HG03342 (cell line): Measurements from ENCODE around the gene SEC23A.
"Not testable (repeated sequence)": the region's sequence is repeated elsewhere in the genome, so short reads cannot be mapped to it uniquely, and the experiment has no call there.

ENCODE experiments used
- ATAC-seq: cut with Tn5 transposase; IDR thresholded peaks from one replicate; pipeline ENCODE4 v1.9.1; 2021; ENCODE audit warnings: mild to moderate bottlenecking, moderate library complexity; ENCODE audit not compliant: unreplicated experiment

Gene SEC23A

GRCh38 chr14:39094515-39094914 lies 8.5 kb downstream of the SEC23A start:
- no peak for ATAC-seq

GRCh38 chr14:39091716-39092115 lies 11.3 kb downstream of the SEC23A start:
- no peak for ATAC-seq

GRCh38 chr14:39090548-39091111 lies 12.4 kb downstream of the SEC23A start:
- no peak for ATAC-seq

GRCh38 chr14:39087493-39087892 lies 15.5 kb downstream of the SEC23A start:
- ATAC-seq = no peak

- ATAC-seq = no peak
Measured at GRCh38 chr14:39085933-39086332, 17.1 kb downstream of the SEC23A start.

GRCh38 chr14:39083127-39083526 lies 19.9 kb downstream of the SEC23A start:
- ATAC-seq = no peak

GRCh38 chr14:39080886-39081285 lies 22.1 kb downstream of the SEC23A start:
- ATAC-seq = no peak

- no peak for ATAC-seq
Measured at GRCh38 chr14:39071096-39071495, 31.9 kb downstream of the SEC23A start.

GRCh38 chr14:39069923-39070322 lies 33.1 kb downstream of the SEC23A start:
- no peak for ATAC-seq

- not testable (repeated sequence) for ATAC-seq
Measured at GRCh38 chr14:39069169-39069805, 33.7 kb downstream of the SEC23A start.

GRCh38 chr14:39060818-39061437 lies 42.1 kb downstream of the SEC23A start:
- ATAC-seq = peak; percentile 99

GRCh38 chr14:39055786-39056474 lies 47.1 kb downstream of the SEC23A start:
- ATAC-seq = no peak

- ATAC-seq = not testable (repeated sequence)
Measured at GRCh38 chr14:39052869-39053454, 50.1 kb downstream of the SEC23A start.

GRCh38 chr14:39050389-39050788 lies 52.6 kb downstream of the SEC23A start:
- no peak for ATAC-seq

- ATAC-seq = not testable (repeated sequence)
Measured at GRCh38 chr14:39045889-39046288, 57.1 kb downstream of the SEC23A start.

GRCh38 chr14:39043352-39043943 lies 59.6 kb downstream of the SEC23A start:
- no peak for ATAC-seq

- ATAC-seq = no peak
Measured at GRCh38 chr14:39040529-39040928, 62.5 kb downstream of the SEC23A start.

- no peak for ATAC-seq
Measured at GRCh38 chr14:39038542-39038941, 64.5 kb downstream of the SEC23A start.

GRCh38 chr14:39036760-39037159 lies 66.3 kb downstream of the SEC23A start:
- ATAC-seq = no peak

GRCh38 chr14:39035336-39035735 lies 67.7 kb downstream of the SEC23A start:
- ATAC-seq = no peak
